Measurements from ENCODE around the gene DTNBP1. TPM values are rescaled to one million over a fixed set of nuclear protein-coding genes. Genes with fewer than 3 reads are reported as not detected.

Gene DTNBP1
- total and polyA plus RNA-seq, 2 of the 13 experiments (the other 11 are each of a cell fraction or from before 2014, with no cell fraction given), result 6.6 to 19.1 TPM

DNA sequence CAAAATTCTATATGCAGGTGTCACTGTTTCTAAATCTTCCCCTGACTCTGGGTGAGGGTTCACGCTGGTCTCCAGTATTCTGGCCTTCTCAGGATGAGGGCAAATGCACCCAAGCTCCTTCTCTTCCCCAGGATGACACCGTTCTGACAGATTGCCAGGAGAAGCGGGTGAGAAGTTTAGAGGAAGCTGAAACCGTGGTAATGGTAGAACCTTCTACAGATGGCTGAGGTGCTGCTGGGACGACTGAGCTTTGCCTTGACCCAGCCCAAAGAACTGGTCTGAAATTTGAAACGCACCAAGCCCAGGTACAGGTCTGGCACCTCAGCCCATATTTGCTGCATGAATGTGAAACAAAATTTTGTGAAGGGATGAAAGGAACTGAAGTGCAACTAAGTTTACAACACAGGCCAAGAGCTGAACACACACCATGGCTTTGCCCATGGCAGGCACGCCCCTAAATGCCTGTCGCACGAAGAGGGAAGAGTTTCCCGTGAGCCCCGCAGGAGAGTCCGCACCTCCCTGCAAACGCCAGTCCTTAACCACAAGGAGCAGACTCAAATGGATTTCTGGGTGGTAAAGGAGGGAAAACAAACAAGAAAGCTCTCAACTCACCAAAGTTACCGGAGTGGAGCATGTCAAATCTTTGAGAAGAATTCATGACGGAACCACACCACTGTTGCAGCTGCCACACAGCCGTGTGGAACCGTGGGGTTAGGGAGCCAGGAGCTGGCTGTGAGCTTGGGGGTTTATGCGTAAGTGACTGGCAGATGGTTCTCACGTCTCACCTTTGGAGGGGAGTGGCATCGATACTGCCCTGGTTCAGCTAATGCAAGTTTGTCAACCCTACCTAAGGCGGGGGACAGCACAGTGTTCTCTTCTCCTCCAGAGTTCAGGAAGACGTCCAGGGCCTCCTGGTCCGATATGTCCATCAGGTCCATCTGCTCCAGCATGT, 138.9 kb downstream of the DTNBP1 start:
- WGBS (ENCODE audit: low lambda C conversion rate), result 97% methylated on average over 22 of the region's 23 CpGs
- DNase-seq (ENCODE audit: low spot score) (no peak), ATAC-seq (no peak), FAIRE-seq (no peak)
- no peaks in the 10 kb centered on the region for H3K9me3 ChIP-seq (ENCODE audit: low read length)
- no peak overlapping the region for H3K27ac ChIP-seq (ENCODE audit: extremely low read length, insufficient read depth, low read length)
- no peak overlapping the region for H3K4me3 ChIP-seq (replicated peaks in 1 of 3; ENCODE audit: insufficient read depth in 1 of 3, low read depth in 2 of 3, low read length in 3 of 3)
- peaks cover 6 to 50% of the 10 kb centered on the region in 2 experiments for H3K36me3 ChIP-seq (replicated peaks in 1 of 2; ENCODE audit: control insufficient read depth in 1 of 2, insufficient read depth in 2 of 2, low read length in 2 of 2)
- H3K79me2 ChIP-seq (ENCODE audit: insufficient read depth, low read length), result no peaks in the 10 kb centered on the region
- H3K4me1 ChIP-seq (ENCODE audit: insufficient read depth, low read length), result peaks cover 15% of the 10 kb centered on the region
- intact Hi-C loops (cut with micrococcal nuclease; ENCODE audit: unreplicated experiment), result no loop called here
- H3K4me2 ChIP-seq (ENCODE audit: low read depth, low read length), result no peak overlapping the region
- H2AFZ ChIP-seq (ENCODE audit: low read length), result no peak overlapping the region
- H4K20me1 ChIP-seq (ENCODE audit: insufficient read depth, low read length), result no peaks in the 10 kb centered on the region
- H3K27me3 ChIP-seq (ENCODE audit: control insufficient read depth in 1 of 2, insufficient read depth in 2 of 2, low read length in 2 of 2), result no peaks in the 10 kb centered on the region
- in situ Hi-C loops (cut with HindIII; ENCODE audit: extremely low pct_ligation_motif_present, low pct_unique_long_range_greater_than_20kb), result loop anchor here (10.0 kb wide), 1 partner anchor 101 kb away; no protein-coding TSS in a partner anchor
- H3K9ac ChIP-seq (ENCODE audit: insufficient read depth, low read depth, low read length), result no peak overlapping the region
- TF ChIP-seq HNRNPL (IDR thresholded peaks at IDR 0.05; ENCODE audit: low read depth, low read length), result no peak
- no peak for TF ChIP-seq ZNF17 (CRISPR knock-in tag; IDR thresholded peaks at IDR 0.05)
- no peak for TF ChIP-seq MTF2 (CRISPR knock-in tag; IDR thresholded peaks at IDR 0.05; ENCODE audit: borderline replicate concordance)
- no peak for TF ChIP-seq NFYC (CRISPR knock-in tag; IDR thresholded peaks at IDR 0.05)
- TF ChIP-seq ZBTB49 (CRISPR knock-in tag; IDR thresholded peaks at IDR 0.05; ENCODE audit: borderline replicate concordance), result no peak
- no peak for TF ChIP-seq ZNF703 (CRISPR knock-in tag; IDR thresholded peaks at IDR 0.05; ENCODE audit: borderline replicate concordance)
- TF ChIP-seq, protein P1, sequence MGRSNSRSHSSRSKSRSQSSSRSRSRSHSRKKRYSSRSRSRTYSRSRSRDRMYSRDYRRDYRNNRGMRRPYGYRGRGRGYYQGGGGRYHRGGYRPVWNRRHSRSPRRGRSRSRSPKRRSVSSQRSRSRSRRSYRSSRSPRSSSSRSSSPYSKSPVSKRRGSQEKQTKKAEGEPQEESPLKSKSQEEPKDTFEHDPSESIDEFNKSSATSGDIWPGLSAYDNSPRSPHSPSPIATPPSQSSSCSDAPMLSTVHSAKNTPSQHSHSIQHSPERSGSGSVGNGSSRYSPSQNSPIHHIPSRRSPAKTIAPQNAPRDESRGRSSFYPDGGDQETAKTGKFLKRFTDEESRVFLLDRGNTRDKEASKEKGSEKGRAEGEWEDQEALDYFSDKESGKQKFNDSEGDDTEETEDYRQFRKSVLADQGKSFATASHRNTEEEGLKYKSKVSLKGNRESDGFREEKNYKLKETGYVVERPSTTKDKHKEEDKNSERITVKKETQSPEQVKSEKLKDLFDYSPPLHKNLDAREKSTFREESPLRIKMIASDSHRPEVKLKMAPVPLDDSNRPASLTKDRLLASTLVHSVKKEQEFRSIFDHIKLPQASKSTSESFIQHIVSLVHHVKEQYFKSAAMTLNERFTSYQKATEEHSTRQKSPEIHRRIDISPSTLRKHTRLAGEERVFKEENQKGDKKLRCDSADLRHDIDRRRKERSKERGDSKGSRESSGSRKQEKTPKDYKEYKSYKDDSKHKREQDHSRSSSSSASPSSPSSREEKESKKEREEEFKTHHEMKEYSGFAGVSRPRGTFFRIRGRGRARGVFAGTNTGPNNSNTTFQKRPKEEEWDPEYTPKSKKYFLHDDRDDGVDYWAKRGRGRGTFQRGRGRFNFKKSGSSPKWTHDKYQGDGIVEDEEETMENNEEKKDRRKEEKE (IDR thresholded peaks at IDR 0.05), result no peak
- TF ChIP-seq THYN1 (CRISPR knock-in tag; IDR thresholded peaks at IDR 0.05; ENCODE audit: borderline replicate concordance, low read depth), result no peak
- TF ChIP-seq REL (CRISPR knock-in tag; conservative IDR thresholded peaks at IDR 0.05), result no peak
- TF ChIP-seq FOXA1 (IDR thresholded peaks at IDR 0.05), result no peak
- TF ChIP-seq FOXA1 (CRISPR knock-in tag; IDR thresholded peaks at IDR 0.05), result no peak
- BruUV-seq (replicated peaks), result no TSS peak
- ChIA-PET CTCF (ENCODE audit: low intra/inter-chr PET ratio, low total read pairs) (no interaction called here), POLR2A (no interaction called here)

Data from HepG2 (cell line).